ENCODE measurements around the gene OBP2A. TPM values are rescaled to one million over a fixed set of nuclear protein-coding genes. Genes with fewer than 3 reads are reported as not detected.

Gene OBP2A
- total and polyA plus RNA-seq, 4 donors, result 0.07 TPM; not detected in 3

GRCh38 chr9:135591506-135592330, 45.8 kb downstream of the OBP2A start:
- Histone ChIP-seq H3K9ac (ENCODE audit: insufficient read depth in 1 of 2, low read length in 2 of 2) (no peak overlapping the region), H3K36me3 (ENCODE audit: control insufficient read depth in 4 of 4, insufficient read depth in 4 of 4, low read length in 4 of 4) (no peaks in the 10 kb centered on the region), H3K27ac (ENCODE audit: low read depth in 1 of 2, low read length in 1 of 2) (no peak overlapping the region), H3K4me3 (no peak overlapping the region), H3K27me3 (ENCODE audit: control insufficient read depth in 3 of 3, insufficient read depth in 3 of 3, low read length in 2 of 3) (peaks cover 0 to 3% (median 0%) of the 10 kb centered on the region in 3 donors), H3K9me3 (ENCODE audit: control insufficient read depth in 4 of 4, insufficient read depth in 3 of 4, low read length in 3 of 4) (peaks cover 0 to 4% (median 1%) of the 10 kb centered on the region in 4 donors), H3K4me1 (ENCODE audit: control insufficient read depth in 5 of 5, insufficient read depth in 5 of 5, low read length in 5 of 5) (no peaks in the 10 kb centered on the region)
- DNase-seq, result no peak
- WGBS, 2 donors, result 79 to 83% methylated on average over 21 to 22 of the region's 22 CpGs
- TF ChIP-seq CTCF (IDR thresholded peaks at IDR 0.05; ENCODE audit: control extremely low read depth, extremely low read depth), result no peak
- ATAC-seq (ENCODE audit: insufficient read depth, low FRiP score), result no peak

DNA sequence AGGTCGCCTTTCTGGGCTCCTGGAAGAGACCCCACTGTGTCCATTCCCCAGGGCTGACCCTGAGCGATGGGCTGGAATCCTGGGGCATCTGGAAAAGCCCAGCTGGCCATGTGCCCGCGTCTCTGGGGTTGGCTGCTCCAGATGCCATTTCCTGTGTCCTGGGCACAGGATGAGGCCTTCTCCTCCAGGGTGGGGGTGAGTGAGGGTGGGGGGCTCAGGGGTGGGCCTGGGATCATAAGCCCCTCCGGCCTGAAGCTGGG, 46.3 kb downstream of the OBP2A start:
- TF ChIP-seq CTCF (IDR thresholded peaks at IDR 0.05; ENCODE audit: control extremely low read depth, extremely low read depth), result no peak
- no peaks in the 10 kb centered on the region for H3K4me1 ChIP-seq (ENCODE audit: control insufficient read depth in 5 of 5, insufficient read depth in 5 of 5, low read length in 5 of 5)
- ATAC-seq (ENCODE audit: insufficient read depth, low FRiP score) (no peak), DNase-seq (no peak)
- H3K27ac ChIP-seq (ENCODE audit: low read depth in 1 of 2, low read length in 1 of 2), result no peak overlapping the region
- H3K4me3 ChIP-seq, result no peak overlapping the region
- no peaks in the 10 kb centered on the region for H3K36me3 ChIP-seq (ENCODE audit: control insufficient read depth in 4 of 4, insufficient read depth in 4 of 4, low read length in 4 of 4)
- peaks cover 0 to 4% (median 1%) of the 10 kb centered on the region in 4 donors for H3K9me3 ChIP-seq (ENCODE audit: control insufficient read depth in 4 of 4, insufficient read depth in 3 of 4, low read length in 3 of 4)
- no peak overlapping the region for H3K9ac ChIP-seq (ENCODE audit: insufficient read depth in 1 of 2, low read length in 2 of 2)
- WGBS, 2 donors, result 70 to 72% methylated on average over 5 of the region's 5 CpGs
- H3K27me3 ChIP-seq (ENCODE audit: control insufficient read depth in 3 of 3, insufficient read depth in 3 of 3, low read length in 2 of 3), result peaks cover 0 to 5% (median 0%) of the 10 kb centered on the region in 3 donors

DNA sequence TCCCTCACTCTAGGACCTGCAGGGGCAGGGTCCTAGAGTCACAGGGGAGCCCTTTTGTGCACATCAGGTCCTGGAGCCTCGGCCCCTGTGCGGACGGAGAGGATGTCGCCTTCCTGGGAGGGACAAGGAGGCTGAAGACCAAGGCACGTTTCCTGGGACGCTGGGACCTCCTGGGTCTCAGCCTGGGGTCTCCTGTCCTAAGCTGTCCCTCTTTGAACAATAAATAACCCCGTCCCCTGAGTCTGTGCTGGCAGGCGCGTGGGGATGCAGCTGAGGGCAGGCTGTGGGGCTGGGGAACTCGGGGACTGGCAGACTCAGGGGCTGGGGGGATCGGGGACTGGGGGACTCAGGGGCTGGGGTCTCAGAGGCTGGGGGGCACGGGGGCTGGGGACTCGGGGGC, 46.7 kb downstream of the OBP2A start:
- ATAC-seq (ENCODE audit: insufficient read depth, low FRiP score) (no peak), DNase-seq (no peak)
- Histone ChIP-seq H3K9ac (ENCODE audit: insufficient read depth in 1 of 2, low read length in 2 of 2) (no peak overlapping the region), H3K9me3 (ENCODE audit: control insufficient read depth in 4 of 4, insufficient read depth in 3 of 4, low read length in 3 of 4) (peaks cover 0 to 4% (median 1%) of the 10 kb centered on the region in 4 donors), H3K27me3 (ENCODE audit: control insufficient read depth in 3 of 3, insufficient read depth in 3 of 3, low read length in 2 of 3) (peaks cover 0 to 5% (median 0%) of the 10 kb centered on the region in 3 donors), H3K27ac (ENCODE audit: low read depth in 1 of 2, low read length in 1 of 2) (no peak overlapping the region), H3K4me1 (ENCODE audit: control insufficient read depth in 5 of 5, insufficient read depth in 5 of 5, low read length in 5 of 5) (no peaks in the 10 kb centered on the region), H3K4me3 (no peak overlapping the region), H3K36me3 (ENCODE audit: control insufficient read depth in 4 of 4, insufficient read depth in 4 of 4, low read length in 4 of 4) (no peaks in the 10 kb centered on the region)
- TF ChIP-seq CTCF (IDR thresholded peaks at IDR 0.05; ENCODE audit: control extremely low read depth, extremely low read depth), result no peak
- WGBS, 2 donors, result 86 to 93% methylated on average over 12 to 13 of the region's 13 CpGs
